ENCODE data around the gene SLAMF6.

Gene SLAMF6

GRCh38 chr1:160549665-160550006, 26.6 kb upstream of the SLAMF6 start:
- no peak for TF ChIP-seq CTCF (IDR thresholded peaks at IDR 0.05)
- TF ChIP-seq ZFX (IDR thresholded peaks at IDR 0.05; ENCODE audit: borderline replicate concordance): no peak
- no peak overlapping the region for H3K27ac ChIP-seq

- no peak for TF ChIP-seq ZFX (IDR thresholded peaks at IDR 0.05; ENCODE audit: borderline replicate concordance)
- TF ChIP-seq CTCF (IDR thresholded peaks at IDR 0.05): no peak
- no peak overlapping the region for H3K27ac ChIP-seq
Measured at GRCh38 chr1:160548960-160549664, 26.1 kb upstream of the SLAMF6 start.

GRCh38 chr1:160548183-160548582, 25.1 kb upstream of the SLAMF6 start:
- H3K27ac ChIP-seq: no peak overlapping the region
- TF ChIP-seq CTCF (IDR thresholded peaks at IDR 0.05): no peak
- no peak for TF ChIP-seq ZFX (IDR thresholded peaks at IDR 0.05; ENCODE audit: borderline replicate concordance)

GRCh38 chr1:160547422-160547821, 24.4 kb upstream of the SLAMF6 start:
- TF ChIP-seq CTCF (IDR thresholded peaks at IDR 0.05): no peak
- TF ChIP-seq ZFX (IDR thresholded peaks at IDR 0.05; ENCODE audit: borderline replicate concordance): no peak
- H3K27ac ChIP-seq: no peak overlapping the region

- no peak for TF ChIP-seq ZFX (IDR thresholded peaks at IDR 0.05; ENCODE audit: borderline replicate concordance)
- no peak for TF ChIP-seq CTCF (IDR thresholded peaks at IDR 0.05)
- H3K27ac ChIP-seq: no peak overlapping the region
Measured at GRCh38 chr1:160546942-160547341, 23.9 kb upstream of the SLAMF6 start.

GRCh38 chr1:160544647-160545046, 21.6 kb upstream of the SLAMF6 start:
- H3K27ac ChIP-seq: no peak overlapping the region
- TF ChIP-seq ZFX (IDR thresholded peaks at IDR 0.05; ENCODE audit: borderline replicate concordance): no peak
- peak; percentile 60 for TF ChIP-seq CTCF (IDR thresholded peaks at IDR 0.05)

GRCh38 chr1:160542303-160542945, 19.4 kb upstream of the SLAMF6 start:
- no peak overlapping the region for H3K27ac ChIP-seq
- TF ChIP-seq CTCF (IDR thresholded peaks at IDR 0.05) (no peak), ZFX (IDR thresholded peaks at IDR 0.05; ENCODE audit: borderline replicate concordance) (no peak)

Data from 22Rv1 (cell line).